Trophoblast cell (in vitro differentiated cells and primary cell): ENCODE results near the gene PRR5.

Source experiments
- DNase-seq, 2 donors: peaks; one replicate each; pipeline ENCODE4 v3.0.0-alpha.2; 2016
- H2AFZ ChIP-seq: 2 replicates; pipeline ENCODE4 v1.6.1; 2013; ENCODE audit warnings: low read length, moderate library complexity, mild to moderate bottlenecking; ENCODE audit not compliant: insufficient read depth, poor library complexity
- H2AK5ac ChIP-seq: 2 replicates; pipeline ENCODE4 v1.6.1; 2013; ENCODE audit warnings: mild to moderate bottlenecking, low read length
- H2BK120ac ChIP-seq: 2 replicates; pipeline ENCODE4 v1.6.1; 2013; ENCODE audit warnings: low read length, mild to moderate bottlenecking, moderate library complexity; ENCODE audit not compliant: insufficient read depth, poor library complexity
- H2BK12ac ChIP-seq: 2 replicates; pipeline ENCODE4 v1.6.1; 2013; ENCODE audit warnings: mild to moderate bottlenecking, low read length, moderate library complexity
- H2BK5ac ChIP-seq: 2 replicates; pipeline ENCODE4 v1.6.1; 2013; ENCODE audit warnings: low read length, low read depth, moderate library complexity, mild to moderate bottlenecking; ENCODE audit not compliant: poor library complexity
- H3K14ac ChIP-seq: 2 replicates; pipeline ENCODE4 v1.6.1; 2013; ENCODE audit warnings: mild to moderate bottlenecking, low read length
- H3K18ac ChIP-seq: 2 replicates; pipeline ENCODE4 v1.6.1; 2013; ENCODE audit warnings: mild to moderate bottlenecking, low read length
- H3K23ac ChIP-seq: 2 replicates; pipeline ENCODE4 v1.6.1; 2013; ENCODE audit warnings: low read length
- H3K27ac ChIP-seq: 2 replicates; pipeline ENCODE4 v1.5.1; 2013; ENCODE audit warnings: low read depth, mild to moderate bottlenecking, inconsistent platforms, low read length, moderate library complexity
- H3K27me3 ChIP-seq: 2 replicates; pipeline ENCODE4 v1.6.1; 2013; ENCODE audit warnings: inconsistent platforms, mild to moderate bottlenecking, low read length, moderate library complexity; ENCODE audit not compliant: insufficient read depth
- H3K36me3 ChIP-seq, 2 experiments: 1 replicate in 1 of 2; 2 replicates in 1 of 2; pipeline ENCODE4 v1.6.1; 2013; ENCODE audit warnings: low read length in 2 of 2, mild to moderate bottlenecking in 2 of 2, moderate library complexity in 1 of 2; ENCODE audit not compliant: insufficient read depth in 2 of 2, control insufficient read depth in 1 of 2
- H3K4ac ChIP-seq: 2 replicates; pipeline ENCODE4 v1.6.1; 2013; ENCODE audit warnings: low read depth, mild to moderate bottlenecking, low read length, moderate library complexity
- H3K4me1 ChIP-seq, 2 experiments: 1 replicate in 1 of 2; 2 replicates in 1 of 2; pipeline ENCODE4 v1.6.1; 2013; ENCODE audit warnings: low read length in 2 of 2, mild to moderate bottlenecking in 2 of 2, moderate library complexity in 1 of 2; ENCODE audit not compliant: insufficient read depth in 2 of 2, control insufficient read depth in 1 of 2
- H3K4me2 ChIP-seq: 2 replicates; pipeline ENCODE4 v1.6.1; 2013; ENCODE audit warnings: inconsistent platforms, mild to moderate bottlenecking, low read length, moderate library complexity
- H3K4me3 ChIP-seq: 2 replicates; pipeline ENCODE4 v1.5.1; 2013; ENCODE audit warnings: mild to moderate bottlenecking, low read depth, low read length, inconsistent platforms
- H3K79me1 ChIP-seq: one replicate; pipeline ENCODE4 v1.6.1; 2013; ENCODE audit warnings: low read length
- H3K79me2 ChIP-seq: 2 replicates; pipeline ENCODE4 v1.6.1; 2013; ENCODE audit warnings: low read length, mild to moderate bottlenecking; ENCODE audit not compliant: control insufficient read depth, insufficient read depth, poor library complexity
- H3K9ac ChIP-seq: 2 replicates; pipeline ENCODE4 v1.6.1; 2013; ENCODE audit warnings: mild to moderate bottlenecking, low read length
- H3K9me3 ChIP-seq: 2 replicates; pipeline ENCODE4 v1.6.1; 2013; ENCODE audit warnings: low read depth, mild to moderate bottlenecking, control low read depth, inconsistent platforms, low read length; ENCODE audit not compliant: insufficient read depth
- H4K12ac ChIP-seq: 2 replicates; pipeline ENCODE4 v1.6.1; 2013; ENCODE audit warnings: low read depth, mild to moderate bottlenecking, low read length, moderate library complexity
- H4K8ac ChIP-seq: 2 replicates; pipeline ENCODE4 v1.6.1; 2013; ENCODE audit warnings: low read depth, mild to moderate bottlenecking, low read length, moderate library complexity
- H4K91ac ChIP-seq: one replicate; pipeline ENCODE4 v1.6.1; 2013; ENCODE audit warnings: low read depth, mild to moderate bottlenecking, low read length, moderate library complexity
- WGBS: extraction: QIAGEN DNeasy Blood & Tissue Kit; methylation state at CpG from one replicate; pipeline ENCODE4 v1.1.7; 2013; ENCODE audit warnings: missing lambda C conversion rate; ENCODE audit not compliant: insufficient read length, insufficient coverage; ENCODE audit errors: extremely low coverage; 5-methylcytosine and 5-hydroxymethylcytosine counted together

Gene PRR5

DNA sequence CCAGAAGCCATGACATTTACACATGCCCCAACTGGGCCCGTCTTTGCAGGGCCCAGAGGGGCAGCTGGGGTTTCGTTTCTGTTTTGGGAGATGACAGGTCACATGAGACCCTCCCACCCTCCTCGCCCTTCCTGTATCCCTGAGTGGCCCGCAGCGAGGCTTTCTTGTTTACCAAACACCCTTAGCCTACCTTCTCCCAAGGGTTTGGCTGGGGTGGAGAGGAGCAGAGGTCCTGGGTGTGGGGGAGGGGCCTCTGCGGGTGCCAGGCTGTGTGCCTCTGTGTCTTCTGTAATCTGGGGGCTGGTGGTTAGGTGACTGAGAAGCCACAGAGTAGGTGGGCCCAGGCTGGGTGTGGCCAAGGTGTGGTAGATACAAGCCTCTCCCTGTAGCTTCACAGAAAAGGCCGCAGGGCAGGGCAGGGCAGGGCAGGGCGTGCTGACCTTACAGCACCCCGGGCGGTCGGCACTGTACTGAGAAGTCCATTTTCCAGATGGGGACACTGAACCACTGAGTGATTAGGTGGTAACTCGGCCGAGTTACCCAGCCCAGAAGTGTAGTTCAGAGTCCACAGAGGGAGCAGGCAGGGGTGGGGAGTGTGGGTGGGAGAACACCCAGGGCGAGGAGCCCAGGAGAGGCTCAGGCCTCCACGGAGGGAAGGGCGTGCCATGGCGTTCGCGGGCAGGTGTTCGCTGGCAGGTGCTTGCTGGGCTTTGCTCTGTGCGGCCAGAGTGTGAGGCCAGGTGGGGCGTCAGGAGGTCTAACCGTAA lies 8.7 kb downstream of the PRR5 start:
- no peak for DNase-seq
- H3K9me3 ChIP-seq: peaks cover 2% of the 10 kb centered on the region
- H3K9ac ChIP-seq: no peak overlapping the region
- no peak overlapping the region for H4K12ac ChIP-seq
- no peak overlapping the region for H2AK5ac ChIP-seq
- peak overlapping the region; percentile 39 for H4K8ac ChIP-seq
- peak overlapping the region; percentile 26 for H3K27ac ChIP-seq
- H2BK120ac ChIP-seq: peak overlapping the region; percentile 37
- H3K27me3 ChIP-seq: no peaks in the 10 kb centered on the region
- H2BK5ac ChIP-seq: peak overlapping the region; percentile 26
- no peaks in the 10 kb centered on the region for H3K79me2 ChIP-seq
- H2BK12ac ChIP-seq: no peak overlapping the region
- peaks cover 4 to 12% of the 10 kb centered on the region in 2 experiments for H3K4me1 ChIP-seq
- H3K4me3 ChIP-seq: no peak overlapping the region
- H3K4me2 ChIP-seq: no peak overlapping the region
- WGBS: no CpG with 5 or more reads among the region's 23 CpGs
- H3K23ac ChIP-seq: no peak overlapping the region
- peaks cover 16 to 20% of the 10 kb centered on the region in 2 experiments for H3K36me3 ChIP-seq
- H3K18ac ChIP-seq: peak overlapping the region; percentile 11
- H4K91ac ChIP-seq: peak overlapping the region; percentile 33
- no peak overlapping the region for H3K4ac ChIP-seq
- no peak overlapping the region for H2AFZ ChIP-seq
- H3K14ac ChIP-seq: peak overlapping the region; percentile 25
- H3K79me1 ChIP-seq: peaks cover 13% of the 10 kb centered on the region

DNA sequence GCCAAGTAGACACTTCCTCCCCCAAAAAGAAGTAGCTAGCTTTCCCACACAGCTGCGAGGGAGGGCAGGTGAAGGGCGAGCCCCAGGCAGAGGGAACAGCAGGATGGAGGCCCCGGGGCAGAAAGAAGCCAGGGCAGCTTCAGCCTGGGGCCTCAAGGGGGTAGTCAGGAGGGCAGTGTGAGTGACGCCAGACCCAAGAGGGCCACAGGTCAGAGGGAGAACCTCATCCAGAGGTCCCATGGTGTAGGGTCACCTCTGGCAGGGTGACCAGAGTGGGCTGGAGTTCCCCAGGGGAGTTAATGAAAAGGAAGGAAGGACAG lies 9.2 kb downstream of the PRR5 start:
- Histone ChIP-seq H3K18ac (peak overlapping the region; percentile 60), H3K4me2 (no peak overlapping the region), H3K27ac (peak overlapping the region; percentile 26), H3K4ac (peak overlapping the region; percentile 19), H2AK5ac (no peak overlapping the region), H3K14ac (peak overlapping the region; percentile 25), H2AFZ (no peak overlapping the region), H4K91ac (peak overlapping the region; percentile 50), H3K9ac (no peak overlapping the region), H3K4me3 (no peak overlapping the region), H4K12ac (no peak overlapping the region), H3K79me1 (peaks cover 13% of the 10 kb centered on the region), H3K4me1 (peaks cover 4 to 12% of the 10 kb centered on the region in 2 experiments), H2BK12ac (no peak overlapping the region), H2BK120ac (peak overlapping the region; percentile 37), H4K8ac (peak overlapping the region; percentile 18), H2BK5ac (no peak overlapping the region), H3K79me2 (no peaks in the 10 kb centered on the region), H3K9me3 (peaks cover 2% of the 10 kb centered on the region), H3K23ac (no peak overlapping the region), H3K27me3 (no peaks in the 10 kb centered on the region), H3K36me3 (peaks cover 20 to 22% of the 10 kb centered on the region in 2 experiments)
- WGBS: no CpG with 5 or more reads among the region's 4 CpGs
- DNase-seq: no peak

DNA sequence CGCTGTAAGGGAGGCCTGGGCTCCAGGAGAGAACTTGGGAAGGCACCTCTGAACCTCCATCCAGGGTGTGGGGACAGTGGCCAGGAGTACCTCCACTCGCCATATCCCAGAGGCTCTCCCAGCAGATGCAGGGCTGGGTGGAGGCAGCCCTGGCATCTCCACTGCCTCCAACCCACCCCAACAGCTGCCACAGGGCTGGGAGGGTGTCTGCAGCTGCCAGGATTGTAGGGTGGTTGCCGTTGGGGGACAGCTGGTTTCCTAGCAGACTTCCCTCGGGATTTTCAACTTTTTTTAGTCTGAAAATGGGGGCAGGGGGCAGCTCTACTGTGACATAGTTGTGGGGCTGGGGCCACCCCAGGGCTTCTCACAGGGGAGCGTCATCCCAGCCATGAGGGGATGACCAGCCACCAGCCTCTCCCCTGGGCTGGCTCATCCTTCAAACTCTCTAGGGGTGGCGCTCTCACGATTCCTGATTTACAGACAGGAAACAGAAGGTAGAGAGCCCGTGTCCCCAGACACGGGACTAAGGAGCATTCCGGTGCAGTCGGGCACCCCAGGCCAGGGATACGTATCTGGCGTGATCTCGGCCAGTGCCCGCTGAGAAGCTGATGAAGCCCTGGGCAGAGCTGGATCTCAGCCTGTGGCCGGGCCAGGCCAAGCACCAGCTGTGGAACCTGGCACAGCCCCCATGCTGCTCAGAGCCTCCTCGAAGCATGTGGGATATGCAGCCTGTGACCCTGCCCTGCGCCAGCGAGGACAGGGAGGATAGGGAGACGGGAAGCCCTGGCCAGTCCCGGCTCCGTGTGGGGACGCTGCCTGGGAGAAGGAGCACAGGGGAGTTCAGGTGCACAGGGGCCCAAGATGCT lies 9.9 kb downstream of the PRR5 start:
- Histone ChIP-seq H3K4me2 (no peak overlapping the region), H3K18ac (peak overlapping the region; percentile 60), H3K36me3 (peaks cover 21 to 22% of the 10 kb centered on the region in 2 experiments), H3K23ac (no peak overlapping the region), H3K27ac (no peak overlapping the region), H3K9me3 (peaks cover 2% of the 10 kb centered on the region), H3K14ac (peak overlapping the region; percentile 21), H3K4me3 (no peak overlapping the region), H3K4ac (peak overlapping the region; percentile 19), H2BK120ac (peak overlapping the region; percentile 41), H2AFZ (peak overlapping the region; percentile 10), H3K4me1 (peaks cover 4 to 12% of the 10 kb centered on the region in 2 experiments), H4K8ac (peak overlapping the region; percentile 18), H3K9ac (no peak overlapping the region), H2BK12ac (no peak overlapping the region), H2AK5ac (peak overlapping the region; percentile 40), H3K79me1 (peaks cover 13% of the 10 kb centered on the region), H3K79me2 (no peaks in the 10 kb centered on the region), H4K12ac (no peak overlapping the region), H3K27me3 (no peaks in the 10 kb centered on the region), H2BK5ac (no peak overlapping the region), H4K91ac (peak overlapping the region; percentile 50)
- no peak for DNase-seq
- no CpG with 5 or more reads among the region's 23 CpGs for WGBS

DNA sequence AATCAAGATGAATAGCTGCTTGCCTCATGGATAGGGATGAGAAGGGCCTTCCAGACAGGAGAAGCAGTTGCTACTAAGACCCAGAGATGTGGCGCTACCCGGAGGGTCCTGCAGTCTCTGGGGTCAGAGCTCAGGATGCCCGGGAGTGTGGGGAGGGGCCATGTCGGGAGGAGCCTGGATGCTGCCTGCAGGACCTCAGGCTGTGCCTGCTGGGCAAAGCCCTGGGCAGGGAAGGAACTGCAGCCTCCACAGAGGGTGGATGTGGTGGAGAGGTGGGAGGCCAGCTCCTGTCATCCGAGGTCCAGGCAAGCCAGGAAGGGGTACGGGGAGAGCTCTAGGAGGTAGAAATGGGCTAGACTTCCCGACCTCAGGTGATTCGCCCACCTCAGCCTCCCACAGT lies 11.0 kb downstream of the PRR5 start:
- no CpG with 5 or more reads among the region's 8 CpGs for WGBS
- Histone ChIP-seq H3K4me2 (no peak overlapping the region), H3K79me1 (peaks cover 10% of the 10 kb centered on the region)

More for the DNA sequence above, 11.0 kb downstream of the PRR5 start:
- no peak overlapping the region for H4K8ac ChIP-seq
- no peak overlapping the region for H3K14ac ChIP-seq
- H2AK5ac ChIP-seq: no peak overlapping the region
- DNase-seq: no peak
- H4K91ac ChIP-seq: no peak overlapping the region
- peaks cover 2% of the 10 kb centered on the region for H3K9me3 ChIP-seq
- H3K4ac ChIP-seq: no peak overlapping the region
- no peak overlapping the region for H2AFZ ChIP-seq
- H4K12ac ChIP-seq: no peak overlapping the region
- H2BK120ac ChIP-seq: no peak overlapping the region
- H2BK5ac ChIP-seq: no peak overlapping the region
- H3K27ac ChIP-seq: no peak overlapping the region
- no peak overlapping the region for H3K23ac ChIP-seq
- no peak overlapping the region for H2BK12ac ChIP-seq
- H3K4me1 ChIP-seq: peaks cover 4 to 12% of the 10 kb centered on the region in 2 experiments
- no peak overlapping the region for H3K4me3 ChIP-seq
- H3K36me3 ChIP-seq: peaks cover 21 to 22% of the 10 kb centered on the region in 2 experiments
- no peak overlapping the region for H3K18ac ChIP-seq
- H3K27me3 ChIP-seq: no peaks in the 10 kb centered on the region
- H3K79me2 ChIP-seq: no peaks in the 10 kb centered on the region
- no peak overlapping the region for H3K9ac ChIP-seq
